Ovary (tissue), 9 donors: ENCODE results near the gene PRDM16. TPM values are rescaled to one million over a fixed set of nuclear protein-coding genes. Genes with fewer than 3 reads are reported as not detected.

Experiments used
- DNase-seq, 5 donors: peaks; one replicate each; pipeline ENCODE4 v3.0.0-alpha.2; 2019 to 2020
- H3K27ac ChIP-seq, 2 donors: fragments of 200-600 bp; one replicate each; pipeline versions ENCODE4 v1.5.1 to v1.8.0; 2019 to 2022
- H3K27me3 ChIP-seq: fragments of 200-600 bp; one replicate; pipeline ENCODE4 v1.8.0; 2022
- H3K36me3 ChIP-seq: fragments of 200-600 bp; sonication (generic); one replicate; pipeline ENCODE4 v1.5.1; 2019
- H3K4me1 ChIP-seq: one replicate; pipeline ENCODE4 v1.8.1; 2013; ENCODE audit warnings: mild to moderate bottlenecking, moderate library complexity; ENCODE audit not compliant: insufficient read depth
- H3K4me3 ChIP-seq: fragments of 200-600 bp; sonication (generic); one replicate; pipeline ENCODE4 v1.5.1; 2017
- H3K9me3 ChIP-seq, 2 donors: fragments of 200-600 bp in 1 of 2; sonication (generic) in 1 of 2; one replicate each; pipeline versions ENCODE4 v1.5.1 to v1.8.1; 2013 to 2019; ENCODE audit warnings: mild to moderate bottlenecking in 1 of 2, moderate library complexity in 1 of 2
- EP300 ChIP-seq: sonication (generic); formaldehyde crosslinking; IDR thresholded peaks from one replicate; pipeline ENCODE4 v1.6.1; 2017; ENCODE audit warnings: antibody characterized with exemption
- POLR2A ChIP-seq: fragments of 450-650 bp; IDR thresholded peaks from one replicate; pipeline ENCODE4 v1.6.1; 2017; ENCODE audit warnings: antibody characterized with exemption, mild to moderate bottlenecking, moderate library complexity
- WGBS, 3 donors: extraction: QIAGEN DNeasy Blood & Tissue Kit in 1 of 3; methylation state at CpG; one replicate each; pipeline versions ENCODE4 v1.1.5 to v1.1.7; 2013 to 2017; 5-methylcytosine and 5-hydroxymethylcytosine counted together
- intact Hi-C, 4 donors: fragments of 100-400 bp; cut with DNase I; formaldehyde crosslinking; loops; one replicate each; pipeline versions ENCODE4 v1.11.0 to v1.15.1; 2022 to 2023
- polyA plus RNA-seq, 2 donors: library from polyadenylated mRNA; stranded (reverse); fragments of 200-250 nt in 1 of 2; fragments of 350-450 nt in 1 of 2; fragmentation: Illumina TruSeq in 1 of 2; extraction: RNeasy Lipid Tissue Mini Kit (QIAGEN cat#74804) in 1 of 2; gene quantifications; one replicate each; pipeline ENCODE4 v1.2.3, GENCODE V29; 2013 to 2014
- total RNA-seq, 7 donors: library from RNA; depleted of rRNA in 2 of 7; stranded (reverse); fragments of >200 nt in 2 of 7; fragmentation: NEBNext Ultra II Directional in 3 of 7; extraction: Animal tissue kit (Norgen Biotek cat#: 25700) in 3 of 7; gene quantifications; one replicate each; pipeline versions ENCODE4 v1.1.0 to v1.2.4, GENCODE V29; 2016 to 2023
- TF ChIP-seq, protein P1 (sequence below), 3 donors: fragments of 450-650 bp in 2 of 3; fragments of 200-600 bp in 1 of 3; IDR thresholded peaks; one replicate each; pipeline versions ENCODE4 v1.5.1 to v1.8.0; 2016 to 2022; ENCODE audit warnings: antibody characterized with exemption in 3 of 3, mild to moderate bottlenecking in 1 of 3
- donor health status: DM: no; HTN: no; CAD: no; lungs with moderate emphysema.
- donor health status: DM: no; HTN: no; CAD: no.
- donor health status: Bipolar disorder and iron deficiency.
- donor health status: DM: yes; HTN: yes; CAD: no.
- donor health status: DM: no; HTN: no; CAD: no.
- donor health status: DM: yes; HTN: yes; CAD: no.

PRDM16 gene
- total and polyA plus RNA-seq, 9 donors = 1.1 to 17.3 (median 3.9) TPM

DNA sequence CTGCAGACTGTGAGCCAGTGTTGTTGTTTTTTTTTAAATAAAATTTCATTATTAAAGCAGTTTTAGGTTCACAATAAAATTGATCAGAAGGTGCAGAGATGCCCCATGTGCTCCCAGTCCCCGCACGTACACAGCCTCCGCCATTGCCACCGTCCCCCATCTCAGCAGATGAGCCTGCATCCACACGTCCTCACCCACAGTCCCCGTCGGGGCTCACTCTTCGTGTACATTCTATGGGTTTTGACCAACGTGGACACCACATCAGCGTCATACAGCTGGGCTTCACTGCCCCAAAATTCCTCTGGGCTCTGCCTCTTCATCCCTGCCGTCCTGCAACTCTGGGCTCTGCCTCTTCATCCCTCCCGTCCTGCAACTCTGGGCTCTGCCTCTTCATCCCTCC is 373.9 kb downstream of the PRDM16 start:
- Histone ChIP-seq H3K27me3 (no peaks in the 10 kb centered on the region), H3K4me1 (no peaks in the 10 kb centered on the region), H3K27ac (no peak overlapping the region), H3K36me3 (no peaks in the 10 kb centered on the region), H3K9me3 (no peaks in the 10 kb centered on the region), H3K4me3 (no peak overlapping the region)
- intact Hi-C loops = no loop called here
- TF ChIP-seq EP300 (no peak), POLR2A (no peak)
- TF ChIP-seq, protein P1, sequence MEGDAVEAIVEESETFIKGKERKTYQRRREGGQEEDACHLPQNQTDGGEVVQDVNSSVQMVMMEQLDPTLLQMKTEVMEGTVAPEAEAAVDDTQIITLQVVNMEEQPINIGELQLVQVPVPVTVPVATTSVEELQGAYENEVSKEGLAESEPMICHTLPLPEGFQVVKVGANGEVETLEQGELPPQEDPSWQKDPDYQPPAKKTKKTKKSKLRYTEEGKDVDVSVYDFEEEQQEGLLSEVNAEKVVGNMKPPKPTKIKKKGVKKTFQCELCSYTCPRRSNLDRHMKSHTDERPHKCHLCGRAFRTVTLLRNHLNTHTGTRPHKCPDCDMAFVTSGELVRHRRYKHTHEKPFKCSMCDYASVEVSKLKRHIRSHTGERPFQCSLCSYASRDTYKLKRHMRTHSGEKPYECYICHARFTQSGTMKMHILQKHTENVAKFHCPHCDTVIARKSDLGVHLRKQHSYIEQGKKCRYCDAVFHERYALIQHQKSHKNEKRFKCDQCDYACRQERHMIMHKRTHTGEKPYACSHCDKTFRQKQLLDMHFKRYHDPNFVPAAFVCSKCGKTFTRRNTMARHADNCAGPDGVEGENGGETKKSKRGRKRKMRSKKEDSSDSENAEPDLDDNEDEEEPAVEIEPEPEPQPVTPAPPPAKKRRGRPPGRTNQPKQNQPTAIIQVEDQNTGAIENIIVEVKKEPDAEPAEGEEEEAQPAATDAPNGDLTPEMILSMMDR (IDR thresholded peaks at IDR 0.05) = no peak
- WGBS, 3 donors = 72 to 81% (median 76%) methylated on average over 12 of the region's 12 CpGs
- DNase-seq = peak in 1 of 5 donors; percentile 3

DNA sequence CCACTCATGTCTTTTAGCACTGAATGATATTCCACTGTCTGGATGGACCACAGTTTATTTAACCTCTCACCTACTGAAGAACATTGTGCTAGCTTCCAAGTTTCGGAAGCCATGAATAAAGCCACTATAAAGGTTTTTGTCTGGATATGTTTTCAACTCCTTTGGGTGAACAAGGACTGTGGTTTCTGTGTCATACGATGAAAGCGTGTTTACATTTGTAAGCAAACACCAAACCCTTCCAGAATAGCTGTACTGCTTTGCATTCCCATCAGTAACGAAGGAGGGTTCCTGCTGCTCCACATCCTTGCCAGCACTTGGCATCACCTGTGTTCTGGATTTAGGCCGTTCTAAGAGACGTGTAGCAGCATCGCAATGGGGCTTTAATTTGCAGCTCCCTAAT is 374.8 kb downstream of the PRDM16 start:
- no peaks in the 10 kb centered on the region for H3K27me3 ChIP-seq
- H3K27ac ChIP-seq = no peak overlapping the region
- no peaks in the 10 kb centered on the region for H3K36me3 ChIP-seq
- intact Hi-C loops = no loop called here
- no peaks in the 10 kb centered on the region for H3K4me1 ChIP-seq
- H3K9me3 ChIP-seq = no peaks in the 10 kb centered on the region
- no peak for DNase-seq
- 15 to 36% (median 21%) methylated on average over 7 of the region's 7 CpGs for WGBS, 3 donors
- no peak for TF ChIP-seq POLR2A
- TF ChIP-seq, protein P1 (IDR thresholded peaks at IDR 0.05) = no peak
- TF ChIP-seq EP300 = no peak
- no peak overlapping the region for H3K4me3 ChIP-seq

DNA sequence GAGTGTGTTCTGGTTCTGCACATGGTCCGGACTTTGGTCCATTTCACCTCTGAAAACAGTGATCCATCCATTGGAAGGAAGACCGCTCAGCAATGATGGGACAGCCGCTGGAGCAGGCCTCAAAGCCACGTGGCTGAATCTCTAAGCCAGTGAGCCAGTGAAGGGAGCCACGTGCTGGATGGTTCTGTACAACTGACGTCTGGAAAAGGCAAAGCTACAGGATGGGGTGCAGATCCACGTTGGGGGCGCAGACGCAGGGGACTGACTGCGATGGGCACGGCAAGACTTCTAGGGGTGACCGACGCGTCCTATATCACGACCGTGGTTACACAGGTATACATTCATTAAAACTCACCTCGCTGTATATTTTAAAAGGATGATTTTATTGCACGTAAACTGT is 375.3 kb downstream of the PRDM16 start:
- H3K4me1 ChIP-seq = no peaks in the 10 kb centered on the region
- intact Hi-C loops = no loop called here
- H3K27ac ChIP-seq = no peak overlapping the region
- no peaks in the 10 kb centered on the region for H3K9me3 ChIP-seq
- no peak for TF ChIP-seq POLR2A
- no peak for TF ChIP-seq EP300
- TF ChIP-seq, protein P1 (IDR thresholded peaks at IDR 0.05) = no peak
- WGBS, 3 donors = 85 to 88% (median 88%) methylated on average over 18 of the region's 18 CpGs
- H3K4me3 ChIP-seq = no peak overlapping the region
- no peaks in the 10 kb centered on the region for H3K27me3 ChIP-seq
- no peaks in the 10 kb centered on the region for H3K36me3 ChIP-seq
- peak in 1 of 5 donors; percentile 2 for DNase-seq

DNA sequence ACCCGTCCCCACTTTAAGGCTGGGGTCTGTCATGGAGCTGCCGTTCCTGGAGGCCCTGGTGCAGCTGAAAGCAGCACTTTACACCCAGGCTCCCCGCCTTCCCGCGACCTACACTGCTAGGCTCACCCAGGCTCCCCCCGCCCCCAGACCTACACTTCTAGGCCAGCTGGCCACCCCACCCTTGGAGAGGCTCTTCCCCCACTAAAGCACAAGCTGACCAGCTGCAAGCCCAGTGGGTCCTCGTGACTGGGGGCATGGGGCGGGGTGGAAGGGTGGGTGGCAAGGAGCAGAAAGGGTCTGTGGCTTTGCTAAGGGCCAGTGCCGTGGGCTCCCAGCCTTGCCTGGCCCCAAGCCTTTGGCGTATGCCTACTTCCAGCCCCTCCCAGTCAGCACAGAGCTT is 375.7 kb downstream of the PRDM16 start:
- intact Hi-C loops = no loop called here
- Histone ChIP-seq H3K27me3 (no peaks in the 10 kb centered on the region), H3K9me3 (no peaks in the 10 kb centered on the region), H3K27ac (no peak overlapping the region), H3K4me3 (no peak overlapping the region), H3K36me3 (no peaks in the 10 kb centered on the region), H3K4me1 (no peaks in the 10 kb centered on the region)
- WGBS, 3 donors = 59 to 63% (median 60%) methylated on average over 10 of the region's 10 CpGs
- DNase-seq = peak in 1 of 5 donors; percentile 8
- TF ChIP-seq POLR2A (no peak), EP300 (no peak)
- TF ChIP-seq, protein P1 (IDR thresholded peaks at IDR 0.05) = no peak
